Activated naive CD8-positive, alpha-beta T cell (primary cell): ENCODE measurements around the gene MCTP1.

Experiments
- H3K27ac Mint-ChIP-seq: one replicate; pipeline ENCODE4 v1.8.0; 2021; ENCODE audit warnings: mixed read lengths
- H3K27me3 Mint-ChIP-seq: one replicate; pipeline ENCODE4 v1.8.0; 2021; ENCODE audit warnings: mixed read lengths
- H3K36me3 Mint-ChIP-seq: one replicate; pipeline ENCODE4 v1.8.0; 2021; ENCODE audit warnings: mixed read lengths
- H3K4me1 Mint-ChIP-seq: one replicate; pipeline ENCODE4 v1.8.0; 2021; ENCODE audit warnings: low read depth, mixed read lengths
- H3K4me3 Mint-ChIP-seq: one replicate; pipeline ENCODE4 v1.8.0; 2021; ENCODE audit warnings: mild to moderate bottlenecking, mixed read lengths
- H3K9me3 Mint-ChIP-seq: one replicate; pipeline ENCODE4 v1.8.0; 2021; ENCODE audit warnings: low read depth, mixed read lengths

The MCTP1 gene

DNA sequence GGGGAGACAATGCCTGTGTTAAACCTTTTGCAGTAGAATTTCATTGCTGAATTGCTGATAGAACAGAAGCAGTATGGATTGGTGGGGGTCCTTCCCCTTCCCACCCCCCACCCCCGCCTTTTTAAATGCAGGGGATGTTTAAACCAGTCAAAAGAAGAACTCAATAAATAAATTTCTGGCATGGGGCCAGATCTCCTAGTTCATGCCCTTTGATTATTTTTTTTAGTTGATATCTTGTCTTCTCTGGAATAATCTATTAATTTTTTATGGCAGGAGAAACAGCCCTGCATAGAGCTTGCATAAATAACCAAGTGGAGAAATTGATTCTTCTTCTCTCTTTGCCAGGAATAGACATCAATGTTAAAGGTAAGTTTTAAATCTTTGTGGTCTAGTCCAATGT, 593.6 kb downstream of the MCTP1 start:
- H3K4me1 Mint-ChIP-seq, result no peaks in the 10 kb centered on the region
- H3K9me3 Mint-ChIP-seq, result no peaks in the 10 kb centered on the region
- H3K27ac Mint-ChIP-seq, result no peak overlapping the region
- no peak overlapping the region for H3K4me3 Mint-ChIP-seq
- peaks cover 8% of the 10 kb centered on the region for H3K36me3 Mint-ChIP-seq
- H3K27me3 Mint-ChIP-seq, result no peaks in the 10 kb centered on the region

DNA sequence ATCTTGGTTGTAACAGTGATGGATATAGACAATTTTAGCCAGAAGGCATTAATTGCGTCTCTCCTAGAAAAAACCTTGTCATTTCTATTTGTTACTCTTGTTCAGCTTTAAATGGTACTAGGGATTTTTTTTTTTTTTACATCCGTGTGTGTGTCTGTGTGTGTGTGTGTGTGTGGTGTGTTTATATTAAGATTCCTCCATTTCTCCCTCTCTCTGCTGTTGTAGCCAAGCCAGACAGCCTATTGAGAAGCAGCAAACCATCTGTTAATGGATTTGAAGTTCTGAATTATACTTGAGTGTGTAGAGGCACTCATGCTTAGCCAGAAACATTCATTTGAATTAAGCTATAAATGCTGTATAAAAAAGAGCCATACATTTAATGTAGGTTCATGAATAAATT, 594.1 kb downstream of the MCTP1 start:
- Mint-ChIP-seq H3K9me3 (no peaks in the 10 kb centered on the region), H3K27me3 (no peaks in the 10 kb centered on the region), H3K27ac (no peak overlapping the region), H3K36me3 (peaks cover 8% of the 10 kb centered on the region), H3K4me3 (no peak overlapping the region), H3K4me1 (no peaks in the 10 kb centered on the region)

DNA sequence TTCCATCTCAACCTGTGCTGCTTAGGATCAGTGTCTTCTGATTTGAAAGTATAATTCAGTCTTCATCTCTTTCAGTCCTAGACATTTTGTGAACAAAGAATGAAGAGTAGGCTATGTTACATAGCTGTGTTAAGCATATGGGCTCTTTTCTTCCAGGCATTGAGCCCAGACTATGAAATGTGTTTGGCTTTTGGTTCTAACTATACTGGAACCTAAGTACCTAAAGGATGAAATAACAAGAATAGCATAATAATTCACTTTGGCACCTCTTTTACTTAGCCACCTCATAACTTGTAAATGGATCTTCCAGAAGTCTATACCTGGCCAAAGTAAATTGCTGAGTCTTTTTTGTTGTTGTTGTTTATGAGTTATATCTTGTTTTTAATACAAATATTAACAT, 595.0 kb downstream of the MCTP1 start:
- H3K27ac Mint-ChIP-seq, result no peak overlapping the region
- H3K4me1 Mint-ChIP-seq, result no peaks in the 10 kb centered on the region
- no peaks in the 10 kb centered on the region for H3K27me3 Mint-ChIP-seq
- H3K36me3 Mint-ChIP-seq, result peaks cover 8% of the 10 kb centered on the region
- no peaks in the 10 kb centered on the region for H3K9me3 Mint-ChIP-seq
- H3K4me3 Mint-ChIP-seq, result no peak overlapping the region

DNA sequence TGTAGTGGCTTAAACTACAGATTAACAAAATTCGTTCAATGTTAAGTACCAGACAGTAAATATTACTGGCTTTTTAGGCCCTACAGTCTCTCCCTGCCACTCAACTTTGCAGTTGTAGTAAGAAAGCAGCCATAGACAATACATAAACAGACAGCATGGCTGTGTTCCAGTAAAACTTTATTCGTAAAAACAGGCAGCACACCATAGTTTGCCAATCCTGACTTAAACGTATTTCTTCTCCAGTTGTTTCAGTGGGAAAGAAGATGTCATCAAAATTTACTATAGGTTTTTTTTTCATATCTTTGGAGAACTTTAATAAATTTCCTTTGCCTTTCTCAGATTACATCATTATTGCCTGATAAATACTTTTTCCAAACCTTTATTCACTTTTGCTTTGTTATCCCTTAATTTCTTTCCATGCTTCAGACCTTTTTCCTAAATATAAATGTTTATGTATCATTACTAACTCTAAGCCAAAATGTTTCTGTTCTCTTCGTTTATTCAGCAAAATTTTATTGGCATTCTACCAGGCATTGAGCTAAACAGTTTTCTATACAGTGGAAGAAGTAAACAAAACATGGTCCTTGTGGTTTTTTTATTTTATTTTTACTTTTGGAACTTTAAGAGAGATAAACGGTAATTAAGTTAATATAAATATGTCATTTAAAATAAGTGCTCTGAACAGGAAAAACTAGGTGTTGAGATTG, 601.9 kb downstream of the MCTP1 start:
- Mint-ChIP-seq H3K9me3 (no peaks in the 10 kb centered on the region), H3K27ac (no peak overlapping the region), H3K27me3 (no peaks in the 10 kb centered on the region), H3K4me1 (no peaks in the 10 kb centered on the region), H3K4me3 (no peak overlapping the region), H3K36me3 (peaks cover 15% of the 10 kb centered on the region)

DNA sequence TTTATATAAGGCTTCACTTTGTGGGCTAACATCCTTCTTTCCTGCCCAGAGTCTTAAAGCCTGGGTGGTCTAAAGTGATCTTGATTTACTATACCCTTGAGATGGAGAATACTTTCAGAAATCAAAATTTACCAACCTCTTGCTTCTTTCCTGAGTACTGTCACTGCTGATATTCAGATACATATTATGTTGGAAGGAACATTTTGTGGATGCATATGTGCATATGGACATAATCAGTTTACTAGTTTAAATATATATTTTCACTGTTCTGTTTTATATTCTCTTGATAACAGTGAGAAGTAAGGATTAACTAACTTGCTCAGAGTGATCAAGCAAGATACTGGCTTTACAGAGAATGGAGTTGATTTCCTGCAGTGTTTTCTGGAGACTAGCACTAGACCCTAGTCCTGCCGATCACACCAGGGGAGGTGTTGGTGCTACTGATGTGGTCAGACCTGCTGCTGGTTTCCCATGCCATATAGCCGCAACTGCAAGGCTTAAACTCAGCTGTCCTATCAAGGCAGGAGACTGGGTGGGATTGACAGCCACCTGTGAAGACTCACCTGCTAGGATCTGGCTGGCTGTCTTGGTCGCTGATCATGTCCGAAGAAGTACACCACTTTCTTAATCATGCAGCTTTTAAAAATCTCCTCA, 608.8 kb downstream of the MCTP1 start:
- Mint-ChIP-seq H3K27me3 (no peaks in the 10 kb centered on the region), H3K4me1 (no peaks in the 10 kb centered on the region), H3K27ac (no peak overlapping the region), H3K36me3 (peaks cover 7% of the 10 kb centered on the region), H3K9me3 (no peaks in the 10 kb centered on the region), H3K4me3 (no peak overlapping the region)

DNA sequence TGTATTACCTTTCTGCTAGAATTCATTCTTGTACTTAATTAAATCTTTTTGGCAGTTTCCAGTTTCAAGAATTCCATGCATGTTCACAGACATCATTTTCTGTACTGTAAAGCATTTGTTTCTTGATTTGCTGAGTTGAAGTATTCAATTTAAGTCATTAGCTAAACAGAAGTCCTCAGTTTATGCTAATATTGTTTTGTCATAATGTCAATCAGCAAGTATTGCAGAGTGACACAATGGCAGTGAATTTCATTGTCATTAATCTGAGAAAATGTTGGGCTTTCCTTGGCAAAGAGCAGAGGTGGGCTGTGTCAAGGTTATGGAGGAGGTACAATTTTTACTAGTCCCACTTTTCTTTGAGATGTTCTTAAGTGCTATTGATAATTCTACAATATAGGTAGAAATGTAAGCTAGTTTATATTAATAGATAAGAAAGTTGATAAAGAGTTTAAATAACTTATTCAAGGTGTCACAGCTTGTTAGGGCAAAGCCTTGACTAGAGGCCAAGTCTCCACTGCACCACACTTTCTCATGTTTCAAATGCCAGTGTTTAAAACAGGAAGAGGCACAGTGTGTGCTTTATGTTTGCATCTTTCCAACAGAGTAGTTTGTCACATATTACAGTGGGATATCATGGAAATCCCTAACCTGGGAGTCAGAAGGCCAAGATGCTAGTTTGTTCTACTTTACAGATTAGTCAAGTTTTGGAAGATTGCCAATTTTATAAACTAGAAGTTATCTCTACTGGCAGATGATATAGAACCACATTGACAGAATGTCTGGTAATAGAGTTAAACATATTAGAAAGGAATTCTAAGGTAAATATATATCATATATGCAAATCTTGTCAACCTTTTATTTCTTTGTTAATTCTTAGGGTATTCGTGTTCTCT, 610.2 kb downstream of the MCTP1 start:
- Mint-ChIP-seq H3K9me3 (no peaks in the 10 kb centered on the region), H3K27me3 (no peaks in the 10 kb centered on the region), H3K36me3 (peaks cover 5% of the 10 kb centered on the region), H3K27ac (no peak overlapping the region), H3K4me3 (no peak overlapping the region), H3K4me1 (no peaks in the 10 kb centered on the region)

DNA sequence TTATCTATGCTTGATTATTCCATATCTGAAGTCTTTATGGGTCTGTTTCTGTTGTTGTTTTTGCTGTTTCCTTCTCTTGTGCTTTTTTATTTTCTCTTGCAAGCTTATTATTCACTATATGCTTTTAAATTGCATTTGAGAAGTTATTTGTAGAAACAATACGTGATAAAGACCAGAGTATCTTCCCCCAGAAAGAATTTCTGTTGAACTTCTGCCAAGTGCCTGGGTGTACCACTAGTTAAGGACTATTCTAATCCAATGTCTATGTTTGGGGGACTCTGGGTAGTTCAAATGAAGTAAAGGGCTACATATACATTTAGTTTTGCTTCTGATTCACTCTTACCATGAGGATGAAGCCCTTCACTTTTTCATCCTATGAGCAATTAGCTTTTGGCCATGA, 612.1 kb downstream of the MCTP1 start:
- no peaks in the 10 kb centered on the region for H3K9me3 Mint-ChIP-seq
- H3K4me1 Mint-ChIP-seq, result no peaks in the 10 kb centered on the region
- peaks cover 7% of the 10 kb centered on the region for H3K36me3 Mint-ChIP-seq
- no peaks in the 10 kb centered on the region for H3K27me3 Mint-ChIP-seq
- H3K4me3 Mint-ChIP-seq, result no peak overlapping the region
- no peak overlapping the region for H3K27ac Mint-ChIP-seq

DNA sequence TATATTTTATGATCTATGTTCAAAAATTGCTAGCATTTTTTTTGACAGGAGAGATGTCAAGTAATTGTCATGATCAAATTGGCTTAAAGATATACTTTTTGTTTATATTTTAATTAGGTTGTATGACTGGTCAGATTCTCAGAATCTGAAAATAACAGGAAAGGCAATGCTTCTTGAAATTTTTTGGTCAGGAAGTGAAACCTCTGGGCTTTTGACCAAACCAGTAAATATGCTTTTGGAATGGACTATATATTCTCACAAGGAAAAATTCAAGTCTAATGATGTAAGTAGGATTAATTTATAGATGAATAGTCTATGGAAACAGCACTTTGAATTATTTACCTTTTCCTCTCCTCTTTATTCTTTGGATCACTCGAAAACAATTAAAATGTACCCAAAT, 614.2 kb downstream of the MCTP1 start:
- H3K36me3 Mint-ChIP-seq, result peaks cover 12% of the 10 kb centered on the region
- no peak overlapping the region for H3K4me3 Mint-ChIP-seq
- no peaks in the 10 kb centered on the region for H3K4me1 Mint-ChIP-seq
- H3K9me3 Mint-ChIP-seq, result no peaks in the 10 kb centered on the region
- no peaks in the 10 kb centered on the region for H3K27me3 Mint-ChIP-seq
- no peak overlapping the region for H3K27ac Mint-ChIP-seq

DNA sequence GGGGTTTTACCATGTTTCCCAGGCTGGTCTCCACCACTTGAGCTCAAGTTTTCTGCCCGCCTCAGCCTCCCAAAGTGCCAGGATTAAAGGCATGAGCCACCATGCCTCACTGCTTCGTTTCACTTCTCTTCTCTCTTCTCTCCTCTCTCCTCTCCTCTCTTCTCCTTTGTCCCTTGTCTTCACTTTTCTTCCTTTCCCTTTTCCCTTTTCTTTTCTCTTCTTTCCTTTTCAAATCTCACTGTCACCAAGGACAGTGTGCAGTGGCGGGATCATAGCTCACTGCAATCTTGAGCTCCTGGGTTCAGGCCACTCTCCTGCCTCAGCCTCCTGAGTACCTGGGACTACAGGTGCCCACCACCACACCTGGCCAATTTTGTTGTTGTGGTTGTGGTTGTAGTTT, 617.0 kb downstream of the MCTP1 start:
- Mint-ChIP-seq H3K27me3 (no peaks in the 10 kb centered on the region), H3K27ac (no peak overlapping the region), H3K36me3 (peaks cover 10% of the 10 kb centered on the region), H3K4me3 (no peak overlapping the region), H3K4me1 (no peaks in the 10 kb centered on the region), H3K9me3 (no peaks in the 10 kb centered on the region)

DNA sequence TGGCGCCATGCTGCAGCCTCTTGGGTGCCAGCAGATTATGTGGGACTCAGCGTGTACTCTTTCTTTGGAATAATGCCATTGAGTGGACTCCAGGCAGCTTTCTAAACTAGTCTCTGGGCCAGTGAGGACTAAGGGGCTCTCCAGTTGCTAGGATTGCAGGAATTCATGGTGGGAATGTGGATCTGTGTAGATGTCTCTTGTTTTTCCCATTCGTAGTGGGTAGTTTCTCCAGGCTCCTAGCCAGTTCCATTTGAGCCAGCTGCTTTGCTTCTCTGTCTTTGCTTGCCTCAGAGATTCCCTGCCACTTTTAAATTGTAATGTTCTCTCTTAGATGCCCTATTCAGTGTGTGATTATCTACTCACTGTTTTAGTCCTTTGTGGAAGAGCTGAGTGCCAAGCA, 623.8 kb downstream of the MCTP1 start:
- H3K27ac Mint-ChIP-seq, result no peak overlapping the region
- peaks cover 36% of the 10 kb centered on the region for H3K36me3 Mint-ChIP-seq
- no peak overlapping the region for H3K4me3 Mint-ChIP-seq
- peaks cover 25% of the 10 kb centered on the region for H3K9me3 Mint-ChIP-seq
- H3K4me1 Mint-ChIP-seq, result no peaks in the 10 kb centered on the region
- H3K27me3 Mint-ChIP-seq, result no peaks in the 10 kb centered on the region

DNA sequence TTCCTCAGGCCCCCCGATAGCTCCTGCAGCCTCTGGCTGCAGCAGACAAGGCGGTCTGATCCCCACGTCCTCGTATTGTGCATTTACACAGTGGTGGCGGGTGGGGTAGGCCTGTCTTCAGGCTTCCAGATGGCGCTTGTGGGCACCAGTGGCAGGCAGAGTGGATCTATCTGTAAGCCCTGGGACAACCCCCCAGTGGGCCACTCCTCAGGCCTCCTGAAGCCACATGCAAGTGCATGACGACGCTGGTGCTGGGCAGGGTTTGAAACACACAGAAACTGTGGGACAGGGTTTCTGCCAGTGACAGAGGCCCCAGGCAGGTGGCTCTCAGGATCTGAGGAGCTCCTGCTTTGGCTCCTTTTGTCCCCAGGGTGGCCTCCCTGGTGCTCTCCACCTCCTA, 624.4 kb downstream of the MCTP1 start:
- H3K4me1 Mint-ChIP-seq, result no peaks in the 10 kb centered on the region
- peaks cover 30% of the 10 kb centered on the region for H3K9me3 Mint-ChIP-seq
- no peak overlapping the region for H3K27ac Mint-ChIP-seq
- no peaks in the 10 kb centered on the region for H3K27me3 Mint-ChIP-seq
- no peak overlapping the region for H3K4me3 Mint-ChIP-seq
- H3K36me3 Mint-ChIP-seq, result peaks cover 42% of the 10 kb centered on the region

DNA sequence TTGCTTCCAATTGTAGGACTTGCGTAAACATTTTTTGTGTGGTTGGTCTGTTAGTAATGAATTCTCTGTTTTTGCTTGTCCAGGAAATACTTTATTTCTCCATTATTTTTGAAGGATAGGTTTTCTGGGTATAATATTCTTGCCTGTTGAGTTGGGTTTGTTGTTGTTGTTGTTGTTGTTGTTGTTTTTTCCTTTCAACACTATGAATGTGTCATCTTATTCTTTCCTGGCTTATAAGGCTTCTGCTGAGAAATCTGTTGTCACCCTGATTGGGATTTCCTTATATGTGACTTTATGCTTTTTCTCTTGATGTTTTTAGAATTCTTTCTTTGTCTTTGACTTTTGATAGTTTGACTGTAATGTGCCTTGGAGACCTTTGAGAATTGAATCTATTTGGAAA, 626.6 kb downstream of the MCTP1 start:
- Mint-ChIP-seq H3K9me3 (peaks cover 36% of the 10 kb centered on the region), H3K4me3 (no peak overlapping the region)

More for the DNA sequence above, 626.6 kb downstream of the MCTP1 start:
- no peak overlapping the region for H3K27ac Mint-ChIP-seq
- H3K4me1 Mint-ChIP-seq, result no peaks in the 10 kb centered on the region
- peaks cover 59% of the 10 kb centered on the region for H3K36me3 Mint-ChIP-seq
- no peaks in the 10 kb centered on the region for H3K27me3 Mint-ChIP-seq
